K562 (cell line): ENCODE measurements around the gene CENPE.

ENCODE experiments used
- CTCF ChIP-seq, 3 experiments: IDR thresholded peaks in 2 of 3; conservative IDR thresholded peaks in 1 of 3; 2 replicates each; pipeline ENCODE4 v1.5.1; 2011 to 2012; ENCODE audit warnings: low read length in 3 of 3, mild to moderate bottlenecking in 3 of 3, control low read depth in 2 of 3, improper control_type of control experiment in 1 of 3, inconsistent platforms in 1 of 3, low read depth in 1 of 3, mixed read lengths in 1 of 3, moderate library complexity in 1 of 3; ENCODE audit not compliant: insufficient read depth in 2 of 3
- JUNB ChIP-seq: fragments of 450-650 bp; formaldehyde crosslinking; conservative IDR thresholded peaks from 2 replicates; pipeline ENCODE4 v1.4.0; 2020; ENCODE audit warnings: mild to moderate bottlenecking
- MTA1 ChIP-seq: fragments of 450-650 bp; IDR thresholded peaks from 2 replicates; pipeline ENCODE4 v1.6.1; 2017; ENCODE audit warnings: borderline replicate concordance
- SPI1 ChIP-seq: IDR thresholded peaks from 2 replicates; pipeline ENCODE4 v1.6.1; 2011; ENCODE audit warnings: low read depth, low read length, control low read depth, borderline replicate concordance
- TCF7L2 ChIP-seq: fragments of 150-350 bp; IDR thresholded peaks from 2 replicates; pipeline ENCODE4 v1.6.1; 2016; ENCODE audit warnings: low read depth, mild to moderate bottlenecking, low read length, moderate library complexity
- YY1 ChIP-seq, 3 experiments: IDR thresholded peaks; 2 replicates each; pipeline ENCODE4 v1.6.1; 2011; ENCODE audit warnings: low read length in 2 of 3, mild to moderate bottlenecking in 2 of 3, moderate library complexity in 2 of 3, borderline replicate concordance in 1 of 3, control low read depth in 1 of 3, low read depth in 1 of 3; ENCODE audit not compliant: insufficient read depth in 3 of 3, insufficient replicate concordance in 2 of 3, control insufficient read depth in 1 of 3, insufficient read length in 1 of 3; ENCODE audit errors: extremely low read depth in 1 of 3
- ZNF217 ChIP-seq: sonication (generic); formaldehyde crosslinking; IDR thresholded peaks from 2 replicates; pipeline ENCODE4 v1.8.0; 2022; ENCODE audit warnings: mild to moderate bottlenecking, missing genetic modification reagents

DNA sequence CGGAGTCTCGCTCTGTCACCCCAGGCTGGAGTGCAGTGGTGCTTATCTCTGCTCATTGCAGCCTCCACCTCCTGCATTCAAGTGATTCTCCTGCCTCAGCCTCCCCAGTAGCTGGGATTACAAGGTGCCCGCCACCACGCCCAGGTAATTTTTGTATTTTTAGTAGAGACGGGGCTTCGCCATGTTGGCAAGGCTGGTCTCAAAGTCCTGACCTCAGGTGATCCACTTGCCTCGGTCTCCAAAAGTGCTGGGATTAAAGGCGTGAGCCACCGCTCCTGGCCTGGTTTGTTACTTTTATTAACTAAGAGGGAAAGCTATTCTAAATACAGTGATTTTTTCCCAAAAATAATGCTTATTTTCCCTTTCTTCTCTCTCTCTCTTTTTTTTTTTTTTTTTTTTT lies 866 bp upstream of the CENPE start:
- TF ChIP-seq CTCF (IDR thresholded peaks at IDR 0.05 in 2 of 3, conservative IDR thresholded peaks at IDR 0.05 in 1 of 3; ENCODE audit: insufficient read depth in 2 of 3, low read depth in 1 of 3, low read length in 3 of 3) = no peak
- TF ChIP-seq MTA1 = no peak
- TF ChIP-seq TCF7L2 = no peak
- no peak for TF ChIP-seq YY1 (IDR thresholded peaks at IDR 0.05; ENCODE audit: borderline replicate concordance in 1 of 3, control insufficient read depth in 1 of 3, extremely low read depth in 1 of 3, insufficient read depth in 3 of 3, insufficient read length in 1 of 3, insufficient replicate concordance in 2 of 3, low read depth in 1 of 3, low read length in 2 of 3)
- TF ChIP-seq SPI1 = no peak
- no peak for TF ChIP-seq JUNB (CRISPR knock-in tag)
- TF ChIP-seq ZNF217 (CRISPR knock-in tag) = no peak
